ENCODE measurements around the gene ADGRG3. TPM values are rescaled to one million over a fixed set of nuclear protein-coding genes. Genes with fewer than 3 reads are reported as not detected.
"Not testable (repeated sequence)": the region's sequence is repeated elsewhere in the genome, so short reads cannot be mapped to it uniquely, and the experiment has no call there.

Gene ADGRG3
- total RNA-seq, 1 donor from 2014 or later = not detected

DNA sequence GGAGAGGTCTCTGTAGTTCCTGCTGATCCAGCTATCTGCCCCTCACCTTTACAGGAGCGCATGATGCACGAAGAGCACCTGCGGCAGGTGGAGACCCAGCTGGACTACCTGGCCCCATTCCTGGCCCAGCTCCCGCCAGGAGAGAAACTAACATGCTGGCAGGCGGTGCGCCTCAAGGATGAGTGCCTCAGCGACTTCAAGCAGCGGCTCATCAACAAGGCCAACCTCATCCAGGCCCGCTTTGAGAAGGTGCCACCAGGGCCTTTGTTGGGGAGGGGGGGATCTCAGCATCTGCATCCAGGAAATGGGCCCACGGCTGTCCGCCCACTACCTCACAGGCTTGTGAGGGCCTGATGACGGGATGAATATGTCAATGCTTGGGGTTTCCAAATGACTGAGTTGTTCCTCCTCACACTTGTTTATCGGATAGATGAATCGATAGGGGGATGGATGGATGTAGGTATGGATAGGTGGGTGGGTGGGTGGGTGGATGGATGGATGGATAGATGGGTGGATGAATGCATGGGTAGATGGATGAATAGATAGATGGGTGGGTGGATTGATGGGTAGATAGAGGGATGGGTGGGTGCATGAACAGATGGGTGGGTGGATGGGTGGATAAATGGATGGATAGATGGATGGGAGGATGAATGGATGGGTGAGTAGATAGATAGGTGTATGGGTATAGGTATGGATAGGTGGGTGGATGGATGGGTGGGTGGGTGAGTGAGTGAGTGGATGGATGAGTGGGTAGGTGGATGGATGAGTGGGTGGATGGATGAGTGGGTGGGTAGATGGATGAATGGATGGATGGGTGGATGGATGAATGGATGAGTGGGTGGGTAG, 60.5 kb downstream of the ADGRG3 start:
- Histone ChIP-seq H3K4me3 (ENCODE audit: insufficient read depth, low read depth, low read length) (no peak overlapping the region), H3K4me2 (ENCODE audit: low read length) (no peak overlapping the region), H3K4me1 (ENCODE audit: insufficient read depth, low read length) (no peaks in the 10 kb centered on the region), H3K27me3 (ENCODE audit: insufficient read depth, low read length) (no peaks in the 10 kb centered on the region), H3K9ac (ENCODE audit: low read length) (no peak overlapping the region), H3K79me2 (ENCODE audit: insufficient read depth, low read length) (no peaks in the 10 kb centered on the region), H3K36me3 (ENCODE audit: insufficient read depth, low read length) (no peaks in the 10 kb centered on the region), H3K27ac (ENCODE audit: low read depth, low read length) (no peak overlapping the region), H3K9me3 (ENCODE audit: insufficient read depth, low read depth, low read length) (no peaks in the 10 kb centered on the region), H2AFZ (ENCODE audit: low read depth, low read length) (no peak overlapping the region), H4K20me1 (ENCODE audit: insufficient read depth, low read length) (no peaks in the 10 kb centered on the region)
- peaks cover 2% of the 10 kb centered on the region for H3K36me3 Mint-ChIP-seq (ENCODE audit: low read depth, unreplicated experiment)
- no peaks in the 10 kb centered on the region for H3K4me1 Mint-ChIP-seq (ENCODE audit: low read depth, unreplicated experiment)
- no peak for DNase-seq (ENCODE audit: low read depth)
- H3K27me3 Mint-ChIP-seq (ENCODE audit: low read depth, unreplicated experiment) = peaks cover 6% of the 10 kb centered on the region
- TF ChIP-seq, protein P1, sequence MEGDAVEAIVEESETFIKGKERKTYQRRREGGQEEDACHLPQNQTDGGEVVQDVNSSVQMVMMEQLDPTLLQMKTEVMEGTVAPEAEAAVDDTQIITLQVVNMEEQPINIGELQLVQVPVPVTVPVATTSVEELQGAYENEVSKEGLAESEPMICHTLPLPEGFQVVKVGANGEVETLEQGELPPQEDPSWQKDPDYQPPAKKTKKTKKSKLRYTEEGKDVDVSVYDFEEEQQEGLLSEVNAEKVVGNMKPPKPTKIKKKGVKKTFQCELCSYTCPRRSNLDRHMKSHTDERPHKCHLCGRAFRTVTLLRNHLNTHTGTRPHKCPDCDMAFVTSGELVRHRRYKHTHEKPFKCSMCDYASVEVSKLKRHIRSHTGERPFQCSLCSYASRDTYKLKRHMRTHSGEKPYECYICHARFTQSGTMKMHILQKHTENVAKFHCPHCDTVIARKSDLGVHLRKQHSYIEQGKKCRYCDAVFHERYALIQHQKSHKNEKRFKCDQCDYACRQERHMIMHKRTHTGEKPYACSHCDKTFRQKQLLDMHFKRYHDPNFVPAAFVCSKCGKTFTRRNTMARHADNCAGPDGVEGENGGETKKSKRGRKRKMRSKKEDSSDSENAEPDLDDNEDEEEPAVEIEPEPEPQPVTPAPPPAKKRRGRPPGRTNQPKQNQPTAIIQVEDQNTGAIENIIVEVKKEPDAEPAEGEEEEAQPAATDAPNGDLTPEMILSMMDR (IDR thresholded peaks at IDR 0.05; ENCODE audit: insufficient read depth, low read depth, low read length) = no peak
- no peak for TF ChIP-seq EZH2 (IDR thresholded peaks at IDR 0.05; ENCODE audit: insufficient read depth, low read length)
- no peak overlapping the region for H3K4me3 Mint-ChIP-seq (ENCODE audit: unreplicated experiment)
- no peak for FAIRE-seq
- no peaks in the 10 kb centered on the region for H3K9me3 Mint-ChIP-seq (ENCODE audit: unreplicated experiment)
- no peak overlapping the region for H3K27ac Mint-ChIP-seq (ENCODE audit: unreplicated experiment)

DNA sequence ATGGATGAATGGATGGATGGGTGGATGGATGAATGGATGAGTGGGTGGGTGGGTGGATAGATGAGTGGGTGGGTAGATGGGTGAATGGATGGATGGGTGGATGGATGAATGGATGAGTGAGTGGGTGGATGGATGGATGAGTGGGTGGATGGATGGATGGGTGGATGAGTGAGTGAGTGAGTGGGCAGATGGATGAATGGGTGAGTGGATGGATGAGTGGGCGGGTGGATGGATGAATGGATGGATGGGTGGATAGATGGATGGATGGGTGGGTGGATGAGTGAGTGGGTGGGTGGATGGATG, 61.0 kb downstream of the ADGRG3 start:
- no peak for TF ChIP-seq EZH2 (IDR thresholded peaks at IDR 0.05; ENCODE audit: insufficient read depth, low read length)
- TF ChIP-seq, protein P1 (IDR thresholded peaks at IDR 0.05; ENCODE audit: insufficient read depth, low read depth, low read length) = no peak
- H2AFZ ChIP-seq (ENCODE audit: low read depth, low read length) = no peak overlapping the region
- no peak overlapping the region for H3K9ac ChIP-seq (ENCODE audit: low read length)
- H4K20me1 ChIP-seq (ENCODE audit: insufficient read depth, low read length) = no peaks in the 10 kb centered on the region
- no peak overlapping the region for H3K4me2 ChIP-seq (ENCODE audit: low read length)
- H3K4me1 ChIP-seq (ENCODE audit: insufficient read depth, low read length) = no peaks in the 10 kb centered on the region
- no peak overlapping the region for H3K27ac ChIP-seq (ENCODE audit: low read depth, low read length)
- no peak overlapping the region for H3K4me3 ChIP-seq (ENCODE audit: insufficient read depth, low read depth, low read length)
- H3K79me2 ChIP-seq (ENCODE audit: insufficient read depth, low read length) = no peaks in the 10 kb centered on the region
- peaks cover 6% of the 10 kb centered on the region for H3K27me3 Mint-ChIP-seq (ENCODE audit: low read depth, unreplicated experiment)
- no peak for DNase-seq (ENCODE audit: low read depth)
- no peak for FAIRE-seq
- H3K4me1 Mint-ChIP-seq (ENCODE audit: low read depth, unreplicated experiment) = no peaks in the 10 kb centered on the region
- H3K27me3 ChIP-seq (ENCODE audit: insufficient read depth, low read length) = no peaks in the 10 kb centered on the region
- H3K9me3 ChIP-seq (ENCODE audit: insufficient read depth, low read depth, low read length) = no peaks in the 10 kb centered on the region
- H3K36me3 Mint-ChIP-seq (ENCODE audit: low read depth, unreplicated experiment) = peaks cover 2% of the 10 kb centered on the region
- no peak overlapping the region for H3K27ac Mint-ChIP-seq (ENCODE audit: unreplicated experiment)
- no peak overlapping the region for H3K4me3 Mint-ChIP-seq (ENCODE audit: unreplicated experiment)
- no peaks in the 10 kb centered on the region for H3K36me3 ChIP-seq (ENCODE audit: insufficient read depth, low read length)
- no peaks in the 10 kb centered on the region for H3K9me3 Mint-ChIP-seq (ENCODE audit: unreplicated experiment)

DNA sequence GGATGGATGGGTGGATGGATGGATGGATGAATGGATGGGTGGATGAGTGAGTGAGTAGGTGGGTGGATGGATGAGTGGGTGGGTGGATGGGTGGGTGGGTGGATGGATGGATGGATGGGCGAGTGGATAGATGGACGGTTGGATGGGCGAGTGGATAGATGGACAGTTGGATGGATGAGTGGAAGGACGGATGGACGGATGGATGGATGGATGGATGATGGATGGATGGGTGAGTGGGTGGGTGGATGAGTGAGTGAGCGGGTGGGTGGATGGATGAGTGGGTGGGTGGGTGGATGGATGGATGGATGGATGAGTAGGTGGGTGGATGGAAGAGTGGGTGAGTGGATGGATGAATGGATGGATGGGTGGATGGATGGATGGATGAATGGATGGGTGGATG, 61.7 kb downstream of the ADGRG3 start:
- H3K36me3 ChIP-seq (ENCODE audit: insufficient read depth, low read length); H3K36me3 Mint-ChIP-seq (ENCODE audit: low read depth, unreplicated experiment); H3K4me3 ChIP-seq (ENCODE audit: insufficient read depth, low read depth, low read length); FAIRE-seq; H3K9me3 ChIP-seq (ENCODE audit: insufficient read depth, low read depth, low read length); H3K27ac ChIP-seq (ENCODE audit: low read depth, low read length); H3K4me1 ChIP-seq (ENCODE audit: insufficient read depth, low read length); H3K4me2 ChIP-seq (ENCODE audit: low read length); H3K27ac Mint-ChIP-seq (ENCODE audit: unreplicated experiment); H3K79me2 ChIP-seq (ENCODE audit: insufficient read depth, low read length); H3K9me3 Mint-ChIP-seq (ENCODE audit: unreplicated experiment); H3K4me1 Mint-ChIP-seq (ENCODE audit: low read depth, unreplicated experiment); H4K20me1 ChIP-seq (ENCODE audit: insufficient read depth, low read length); H3K4me3 Mint-ChIP-seq (ENCODE audit: unreplicated experiment); H3K9ac ChIP-seq (ENCODE audit: low read length); H2AFZ ChIP-seq (ENCODE audit: low read depth, low read length); DNase-seq (ENCODE audit: low read depth); H3K27me3 ChIP-seq (ENCODE audit: insufficient read depth, low read length); H3K27me3 Mint-ChIP-seq (ENCODE audit: low read depth, unreplicated experiment): not testable (repeated sequence)
